ENCODE results near the gene SUPT7L.

GRCh38 chr2:27672723-27673486 is 9.5 kb upstream of the SUPT7L start:
- TF ChIP-seq CTCF (IDR thresholded peaks at IDR 0.05 in 2 of 3, conservative IDR thresholded peaks at IDR 0.05 in 1 of 3; ENCODE audit: borderline replicate concordance in 1 of 3, insufficient read depth in 1 of 3, low read depth in 2 of 3, low read length in 2 of 3) = no peak
- TF ChIP-seq SRF (IDR thresholded peaks at IDR 0.05; ENCODE audit: low read depth) = no peak
- no peak for TF ChIP-seq POLR2A (IDR thresholded peaks at IDR 0.05; ENCODE audit: borderline replicate concordance, extremely low read depth, insufficient read depth, insufficient read length)
- TF ChIP-seq ZFX (IDR thresholded peaks at IDR 0.05) = no peak
- no peak for TF ChIP-seq POLR2AphosphoS5 (IDR thresholded peaks at IDR 0.05; ENCODE audit: low read depth, low read length)
- no peak for TF ChIP-seq MAX (IDR thresholded peaks at IDR 0.05)
- TF ChIP-seq TCF7L2 (IDR thresholded peaks at IDR 0.05; ENCODE audit: borderline replicate concordance, extremely low read depth, insufficient read depth, insufficient read length) = no peak
- TF ChIP-seq SIN3A (IDR thresholded peaks at IDR 0.05; ENCODE audit: low read depth) = no peak

Data from HCT116 (cell line).